ENCODE data around the gene RCE1. TPM values are rescaled to one million over a fixed set of nuclear protein-coding genes. Genes with fewer than 3 reads are reported as not detected.
"Not testable (repeated sequence)": the region's sequence is repeated elsewhere in the genome, so short reads cannot be mapped to it uniquely, and the experiment has no call there.

The RCE1 gene, protein sequence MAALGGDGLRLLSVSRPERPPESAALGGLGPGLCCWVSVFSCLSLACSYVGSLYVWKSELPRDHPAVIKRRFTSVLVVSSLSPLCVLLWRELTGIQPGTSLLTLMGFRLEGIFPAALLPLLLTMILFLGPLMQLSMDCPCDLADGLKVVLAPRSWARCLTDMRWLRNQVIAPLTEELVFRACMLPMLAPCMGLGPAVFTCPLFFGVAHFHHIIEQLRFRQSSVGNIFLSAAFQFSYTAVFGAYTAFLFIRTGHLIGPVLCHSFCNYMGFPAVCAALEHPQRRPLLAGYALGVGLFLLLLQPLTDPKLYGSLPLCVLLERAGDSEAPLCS
- 12.7 and 18.1 TPM in 2 replicates for total RNA-seq (2012; rRNA removed)

DNA sequence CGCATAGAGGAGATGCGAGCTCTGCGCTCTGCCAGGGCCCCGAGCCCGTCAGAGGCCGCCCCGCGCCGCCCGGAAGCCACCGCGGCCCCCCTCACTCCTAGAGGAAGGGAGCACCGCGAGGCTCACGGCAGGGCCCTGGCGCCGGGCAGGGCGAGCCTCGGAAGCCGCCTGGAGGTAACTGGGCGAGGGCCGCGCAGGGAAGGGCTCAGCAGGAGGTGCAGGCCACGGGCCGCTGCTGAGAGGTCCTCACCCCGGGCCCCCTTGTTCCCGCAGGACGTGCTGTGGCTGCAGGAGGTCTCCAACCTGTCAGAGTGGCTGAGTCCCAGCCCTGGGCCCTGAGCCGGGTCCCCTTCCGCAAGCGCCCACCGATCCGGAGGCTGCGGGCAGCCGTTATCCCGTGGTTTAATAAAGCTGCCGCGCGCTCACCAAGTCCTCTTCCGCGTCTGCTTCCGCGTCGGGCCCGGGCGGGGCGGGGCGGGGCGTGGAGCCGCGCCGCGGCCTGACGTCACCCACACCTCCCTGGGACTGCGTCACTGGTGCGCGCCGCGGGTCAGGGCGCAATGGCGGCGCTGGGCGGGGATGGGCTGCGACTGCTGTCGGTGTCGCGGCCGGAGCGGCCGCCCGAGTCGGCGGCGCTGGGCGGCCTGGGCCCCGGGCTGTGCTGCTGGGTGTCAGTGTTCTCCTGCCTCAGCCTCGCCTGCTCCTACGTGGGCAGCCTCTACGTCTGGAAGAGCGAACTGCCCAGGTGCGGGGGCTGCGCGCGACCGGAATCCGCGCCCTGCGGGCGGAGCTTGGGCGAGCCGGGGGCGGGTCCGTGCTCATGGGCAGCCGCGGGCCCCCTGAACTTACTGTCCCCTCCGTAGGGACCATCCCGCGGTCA, at the start of gene RCE1:
Gene RCE1 (plus strand): TSS at position 546 of the 880 bp plus-strand sequence. CDS start 15 bp downstream, at position 561.
- Histone ChIP-seq H3K4me1 (ENCODE audit: control insufficient read depth, insufficient read depth, low read length) (peaks cover 32% of the 10 kb centered on the region), H3K36me3 (ENCODE audit: insufficient read depth, low read length) (peaks cover 37% of the 10 kb centered on the region), H3K4me2 (ENCODE audit: low read length) (peak within 1 kb of the TSS; percentile 92), H3K27me3 (ENCODE audit: control insufficient read depth, insufficient read depth, low read length) (no peaks in the 10 kb centered on the region), H3K9ac (ENCODE audit: low read depth, low read length) (peak within 1 kb of the TSS; percentile 100), H3K4me3 (ENCODE audit: low read length) (peak within 1 kb of the TSS; percentile 88), H3K9me3 (replicated peaks; ENCODE audit: low read length) (no peaks in the 10 kb centered on the region)

DNA sequence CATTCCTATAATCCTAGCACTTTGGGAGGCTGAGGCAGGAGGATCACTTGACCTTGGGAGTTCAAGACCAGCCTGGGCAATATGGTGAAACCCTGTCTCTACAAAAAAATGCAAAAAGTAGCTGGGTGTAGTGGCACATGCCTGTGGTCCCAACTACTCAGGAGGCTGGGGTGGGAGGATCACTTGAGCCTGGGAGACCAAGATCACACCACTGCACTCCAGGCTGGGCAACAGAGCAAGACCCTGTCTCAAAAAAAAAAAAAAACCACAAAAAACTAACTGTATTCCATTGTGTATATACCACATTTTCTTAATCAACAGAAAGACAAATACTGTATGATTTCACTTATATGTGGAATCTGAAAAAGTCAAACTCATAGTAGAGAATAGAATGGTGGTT, 43.4 kb upstream of the RCE1 start:
- not testable (repeated sequence) for H3K36me3 ChIP-seq (ENCODE audit: insufficient read depth, low read length); H3K4me1 ChIP-seq (ENCODE audit: control insufficient read depth, insufficient read depth, low read length); H3K9ac ChIP-seq (ENCODE audit: low read depth, low read length); H3K9me3 ChIP-seq (replicated peaks; ENCODE audit: low read length); H3K4me3 ChIP-seq (ENCODE audit: low read length); H3K27me3 ChIP-seq (ENCODE audit: control insufficient read depth, insufficient read depth, low read length); H3K4me2 ChIP-seq (ENCODE audit: low read length)

DNA sequence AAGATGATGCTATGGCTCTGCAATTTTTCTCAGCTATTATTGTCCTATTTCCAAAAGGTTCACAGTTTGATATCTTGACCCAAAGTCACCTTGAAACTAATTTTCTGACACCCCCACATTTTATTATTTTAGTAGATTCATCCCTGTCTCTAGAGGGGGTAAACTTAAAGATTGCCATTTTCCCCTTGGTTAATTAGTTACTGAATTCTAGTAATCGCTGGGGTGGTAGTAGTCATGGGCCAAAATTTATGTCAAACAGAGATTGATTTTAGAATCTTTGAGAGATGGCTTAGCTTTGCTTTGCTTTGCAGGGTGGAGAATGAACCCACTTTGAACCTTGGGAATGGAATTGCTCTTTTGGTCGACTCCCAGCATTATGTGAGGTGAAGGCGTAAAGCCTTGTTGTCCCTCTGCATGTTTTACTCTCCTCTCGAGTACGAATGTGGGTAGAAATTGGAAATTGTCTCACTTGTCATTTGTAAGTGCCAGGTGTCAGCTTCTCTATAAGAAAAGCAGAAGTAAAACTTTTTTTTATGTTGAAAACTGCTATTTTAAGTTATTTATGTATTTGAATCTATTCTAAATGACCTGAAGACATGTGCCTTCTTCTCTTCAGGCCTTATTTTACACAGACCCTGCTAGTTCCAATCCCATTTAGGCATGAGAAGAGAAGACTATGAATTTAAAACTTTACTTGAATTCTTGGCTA, 42.4 kb upstream of the RCE1 start:
- Histone ChIP-seq H3K36me3 (ENCODE audit: insufficient read depth, low read length) (no peaks in the 10 kb centered on the region), H3K4me2 (ENCODE audit: low read length) (no peak overlapping the region)

GRCh38 chr11:66809592-66809991, 33.6 kb upstream of the RCE1 start:
- Histone ChIP-seq H3K9me3 (replicated peaks; ENCODE audit: low read length) (no peaks in the 10 kb centered on the region), H3K36me3 (ENCODE audit: insufficient read depth, low read length) (no peaks in the 10 kb centered on the region), H3K4me1 (ENCODE audit: control insufficient read depth, insufficient read depth, low read length) (no peaks in the 10 kb centered on the region), H3K9ac (ENCODE audit: low read depth, low read length) (no peak overlapping the region), H3K27me3 (ENCODE audit: control insufficient read depth, insufficient read depth, low read length) (no peaks in the 10 kb centered on the region), H3K4me3 (ENCODE audit: low read length) (no peak overlapping the region), H3K4me2 (ENCODE audit: low read length) (no peak overlapping the region)

More for the DNA sequence above, 42.4 kb upstream of the RCE1 start:
- Histone ChIP-seq H3K4me1 (ENCODE audit: control insufficient read depth, insufficient read depth, low read length) (no peaks in the 10 kb centered on the region), H3K4me3 (ENCODE audit: low read length) (no peak overlapping the region), H3K9me3 (replicated peaks; ENCODE audit: low read length) (no peaks in the 10 kb centered on the region), H3K27me3 (ENCODE audit: control insufficient read depth, insufficient read depth, low read length) (no peaks in the 10 kb centered on the region), H3K9ac (ENCODE audit: low read depth, low read length) (no peak overlapping the region)

- Histone ChIP-seq H3K27me3 (ENCODE audit: control insufficient read depth, insufficient read depth, low read length) (no peaks in the 10 kb centered on the region), H3K36me3 (ENCODE audit: insufficient read depth, low read length) (no peaks in the 10 kb centered on the region), H3K9me3 (replicated peaks; ENCODE audit: low read length) (no peaks in the 10 kb centered on the region), H3K4me2 (ENCODE audit: low read length) (no peak overlapping the region), H3K9ac (ENCODE audit: low read depth, low read length) (no peak overlapping the region), H3K4me1 (ENCODE audit: control insufficient read depth, insufficient read depth, low read length) (peaks cover 6% of the 10 kb centered on the region), H3K4me3 (ENCODE audit: low read length) (no peak overlapping the region)
Measured at GRCh38 chr11:66810576-66811185, 32.6 kb upstream of the RCE1 start.

- Histone ChIP-seq H3K9me3 (replicated peaks; ENCODE audit: low read length) (no peaks in the 10 kb centered on the region), H3K4me2 (ENCODE audit: low read length) (no peak overlapping the region), H3K4me1 (ENCODE audit: control insufficient read depth, insufficient read depth, low read length) (peaks cover 11% of the 10 kb centered on the region), H3K9ac (ENCODE audit: low read depth, low read length) (no peak overlapping the region), H3K27me3 (ENCODE audit: control insufficient read depth, insufficient read depth, low read length) (no peaks in the 10 kb centered on the region), H3K4me3 (ENCODE audit: low read length) (no peak overlapping the region), H3K36me3 (ENCODE audit: insufficient read depth, low read length) (no peaks in the 10 kb centered on the region)
Measured at GRCh38 chr11:66814678-66815077, 28.6 kb upstream of the RCE1 start.

DNA sequence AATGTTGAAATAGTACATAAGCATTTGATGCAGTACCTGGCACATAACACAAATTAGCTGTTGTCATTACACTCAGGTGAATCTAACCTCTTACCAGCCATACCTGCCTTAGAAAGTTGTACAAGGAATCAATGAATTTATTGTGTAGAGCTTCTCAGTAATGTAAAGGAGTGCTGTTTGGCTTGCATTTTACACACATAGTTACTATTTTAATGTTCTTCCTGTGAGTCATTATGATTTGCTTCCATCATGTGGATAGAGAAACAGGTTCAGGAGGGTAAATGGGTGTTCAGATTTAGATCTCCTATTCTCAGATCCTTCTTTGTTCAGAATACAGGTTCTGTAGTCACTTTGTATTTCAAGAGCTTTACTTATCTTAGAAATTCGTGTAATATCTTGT, 27.6 kb upstream of the RCE1 start:
- Histone ChIP-seq H3K4me2 (ENCODE audit: low read length) (no peak overlapping the region), H3K9me3 (replicated peaks; ENCODE audit: low read length) (no peaks in the 10 kb centered on the region), H3K9ac (ENCODE audit: low read depth, low read length) (no peak overlapping the region), H3K4me3 (ENCODE audit: low read length) (no peak overlapping the region), H3K4me1 (ENCODE audit: control insufficient read depth, insufficient read depth, low read length) (peaks cover 11% of the 10 kb centered on the region), H3K27me3 (ENCODE audit: control insufficient read depth, insufficient read depth, low read length) (no peaks in the 10 kb centered on the region), H3K36me3 (ENCODE audit: insufficient read depth, low read length) (no peaks in the 10 kb centered on the region)

DNA sequence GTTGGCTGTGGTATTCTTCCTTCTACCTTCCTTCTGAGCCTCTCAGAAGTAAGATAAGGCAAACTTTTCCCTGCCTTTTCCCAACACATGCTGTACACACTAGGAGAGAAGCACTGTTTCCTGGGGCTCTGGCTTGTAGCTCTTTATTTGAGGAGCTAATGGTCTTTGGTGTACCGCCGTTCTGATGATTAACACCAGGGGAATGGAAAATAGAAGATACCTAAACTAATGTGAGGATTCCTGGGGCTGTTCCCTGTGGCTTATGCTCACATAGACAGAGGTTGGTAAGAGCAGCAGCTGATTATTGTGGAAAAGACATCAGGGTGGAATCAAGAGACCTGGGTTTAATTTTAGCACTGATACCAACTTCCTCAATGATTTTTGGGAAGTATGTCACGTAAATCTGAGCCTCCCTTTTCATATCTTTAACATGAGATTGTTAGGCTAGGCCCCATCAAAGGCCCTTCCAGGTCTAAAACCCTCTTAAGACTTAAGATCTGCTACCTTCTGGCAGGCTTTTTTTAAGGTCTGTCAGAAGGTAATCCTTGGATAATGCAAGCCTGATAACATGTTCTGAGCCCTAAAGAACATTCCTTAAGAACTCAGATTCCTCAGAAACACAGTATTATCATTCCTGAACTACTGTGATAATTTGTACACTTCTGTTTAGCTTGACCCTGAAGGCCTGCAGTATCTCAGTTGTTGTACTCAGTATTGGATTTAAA, 24.8 kb upstream of the RCE1 start:
- H3K9me3 ChIP-seq (replicated peaks; ENCODE audit: low read length), result no peaks in the 10 kb centered on the region
- H3K9ac ChIP-seq (ENCODE audit: low read depth, low read length), result no peak overlapping the region
- no peaks in the 10 kb centered on the region for H3K27me3 ChIP-seq (ENCODE audit: control insufficient read depth, insufficient read depth, low read length)
- H3K4me3 ChIP-seq (ENCODE audit: low read length), result no peak overlapping the region
- H3K4me1 ChIP-seq (ENCODE audit: control insufficient read depth, insufficient read depth, low read length), result peaks cover 11% of the 10 kb centered on the region
- no peaks in the 10 kb centered on the region for H3K36me3 ChIP-seq (ENCODE audit: insufficient read depth, low read length)
- H3K4me2 ChIP-seq (ENCODE audit: low read length), result no peak overlapping the region

- Histone ChIP-seq H3K4me2 (ENCODE audit: low read length) (no peak overlapping the region), H3K27me3 (ENCODE audit: control insufficient read depth, insufficient read depth, low read length) (no peaks in the 10 kb centered on the region), H3K9me3 (replicated peaks; ENCODE audit: low read length) (no peaks in the 10 kb centered on the region), H3K4me1 (ENCODE audit: control insufficient read depth, insufficient read depth, low read length) (peaks cover 8% of the 10 kb centered on the region), H3K4me3 (ENCODE audit: low read length) (no peak overlapping the region), H3K36me3 (ENCODE audit: insufficient read depth, low read length) (no peaks in the 10 kb centered on the region), H3K9ac (ENCODE audit: low read depth, low read length) (no peak overlapping the region)
Measured at GRCh38 chr11:66820381-66820780, 22.9 kb upstream of the RCE1 start.

GRCh38 chr11:66820901-66821300, 22.3 kb upstream of the RCE1 start:
- no peak overlapping the region for H3K9ac ChIP-seq (ENCODE audit: low read depth, low read length)
- no peak overlapping the region for H3K4me2 ChIP-seq (ENCODE audit: low read length)
- H3K36me3 ChIP-seq (ENCODE audit: insufficient read depth, low read length), result no peaks in the 10 kb centered on the region
- peaks cover 3% of the 10 kb centered on the region for H3K4me1 ChIP-seq (ENCODE audit: control insufficient read depth, insufficient read depth, low read length)
- no peaks in the 10 kb centered on the region for H3K27me3 ChIP-seq (ENCODE audit: control insufficient read depth, insufficient read depth, low read length)
- no peak overlapping the region for H3K4me3 ChIP-seq (ENCODE audit: low read length)
- H3K9me3 ChIP-seq (replicated peaks; ENCODE audit: low read length), result no peaks in the 10 kb centered on the region
